Mucosa of descending colon (tissue), 3 donors: ENCODE results near the gene ZSWIM2. TPM values are rescaled to one million over a fixed set of nuclear protein-coding genes. Genes with fewer than 3 reads are reported as not detected.

Source experiments
- ATAC-seq: fragments of 200-7000 bp; cut with Tn5 transposase; one replicate; pipeline ENCODE4 v1.9.1; 2020; ENCODE audit warnings: mild to moderate bottlenecking, moderate library complexity
- DNase-seq, 3 donors: peaks; one replicate each; pipeline ENCODE4 v3.0.0-alpha.2; 2020
- H3K36me3 ChIP-seq: fragments of 200-600 bp; one replicate; pipeline ENCODE4 v1.8.0; 2021; ENCODE audit warnings: low read depth, mild to moderate bottlenecking
- H3K4me1 ChIP-seq: fragments of 200-600 bp; one replicate; pipeline ENCODE4 v1.8.0; 2021; ENCODE audit warnings: low read depth, mild to moderate bottlenecking
- H3K4me3 ChIP-seq: fragments of 200-600 bp; one replicate; pipeline ENCODE4 v1.8.0; 2021; ENCODE audit warnings: mild to moderate bottlenecking
- H3K9me3 ChIP-seq: fragments of 200-600 bp; one replicate; pipeline ENCODE4 v1.8.0; 2021; ENCODE audit warnings: mild to moderate bottlenecking
- intact Hi-C, 2 donors: fragments of 100-400 bp; cut with DNase I in 1 of 2; cut with micrococcal nuclease in 1 of 2; formaldehyde crosslinking; loops; one replicate each; pipeline versions ENCODE4 v1.11.0 to v1.11.1; 2022; cut with DNase I, micrococcal nuclease
- total RNA-seq, 3 donors: library from RNA; stranded (reverse); fragmentation: NEBNext Ultra II Directional in 2 of 3; extraction: Animal tissue kit (Norgen Biotek cat#: 25700) in 2 of 3; gene quantifications; one replicate each; pipeline versions ENCODE4 v1.2.1 to v1.2.4, GENCODE V29; 2021 to 2023
- TF ChIP-seq, protein P1 (sequence below): fragments of 200-600 bp; IDR thresholded peaks from one replicate; pipeline ENCODE4 v1.8.0; 2022; ENCODE audit warnings: antibody characterized with exemption, mild to moderate bottlenecking
- donor health status: DM: no; HTN: no; CAD: no; lungs with moderate emphysema.
- donor health status: DM: no; HTN: no; CAD: no.
- donor health status: DM: no; HTN: yes; CAD: no.

The ZSWIM2 gene
- total RNA-seq, 3 donors from 2014 or later: not detected

DNA sequence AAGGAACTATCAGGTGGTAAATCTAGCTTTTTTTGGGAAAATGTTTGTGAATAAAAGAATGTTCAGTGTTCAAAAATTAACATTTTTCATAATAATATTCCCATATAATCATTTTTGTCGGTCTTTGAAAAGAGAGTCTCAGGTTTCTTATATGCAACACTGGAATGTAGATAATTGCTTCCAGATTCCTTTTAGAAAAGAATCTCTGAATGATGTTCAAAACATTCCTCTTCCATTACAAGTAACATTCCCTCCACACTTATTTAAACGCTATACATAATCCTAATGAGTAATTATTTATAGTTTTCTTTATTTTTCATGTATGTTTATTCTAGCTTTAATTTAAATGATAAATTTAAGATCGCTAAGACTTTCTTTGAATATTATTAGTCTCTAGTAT, 7.0 kb downstream of the ZSWIM2 start:
- Histone ChIP-seq H3K4me1 (no peaks in the 10 kb centered on the region), H3K4me3 (no peak overlapping the region), H3K9me3 (no peaks in the 10 kb centered on the region), H3K36me3 (no peaks in the 10 kb centered on the region)
- intact Hi-C loops: no loop called here
- ATAC-seq (no peak), DNase-seq (no peak)
- TF ChIP-seq, protein P1, sequence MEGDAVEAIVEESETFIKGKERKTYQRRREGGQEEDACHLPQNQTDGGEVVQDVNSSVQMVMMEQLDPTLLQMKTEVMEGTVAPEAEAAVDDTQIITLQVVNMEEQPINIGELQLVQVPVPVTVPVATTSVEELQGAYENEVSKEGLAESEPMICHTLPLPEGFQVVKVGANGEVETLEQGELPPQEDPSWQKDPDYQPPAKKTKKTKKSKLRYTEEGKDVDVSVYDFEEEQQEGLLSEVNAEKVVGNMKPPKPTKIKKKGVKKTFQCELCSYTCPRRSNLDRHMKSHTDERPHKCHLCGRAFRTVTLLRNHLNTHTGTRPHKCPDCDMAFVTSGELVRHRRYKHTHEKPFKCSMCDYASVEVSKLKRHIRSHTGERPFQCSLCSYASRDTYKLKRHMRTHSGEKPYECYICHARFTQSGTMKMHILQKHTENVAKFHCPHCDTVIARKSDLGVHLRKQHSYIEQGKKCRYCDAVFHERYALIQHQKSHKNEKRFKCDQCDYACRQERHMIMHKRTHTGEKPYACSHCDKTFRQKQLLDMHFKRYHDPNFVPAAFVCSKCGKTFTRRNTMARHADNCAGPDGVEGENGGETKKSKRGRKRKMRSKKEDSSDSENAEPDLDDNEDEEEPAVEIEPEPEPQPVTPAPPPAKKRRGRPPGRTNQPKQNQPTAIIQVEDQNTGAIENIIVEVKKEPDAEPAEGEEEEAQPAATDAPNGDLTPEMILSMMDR: no peak

DNA sequence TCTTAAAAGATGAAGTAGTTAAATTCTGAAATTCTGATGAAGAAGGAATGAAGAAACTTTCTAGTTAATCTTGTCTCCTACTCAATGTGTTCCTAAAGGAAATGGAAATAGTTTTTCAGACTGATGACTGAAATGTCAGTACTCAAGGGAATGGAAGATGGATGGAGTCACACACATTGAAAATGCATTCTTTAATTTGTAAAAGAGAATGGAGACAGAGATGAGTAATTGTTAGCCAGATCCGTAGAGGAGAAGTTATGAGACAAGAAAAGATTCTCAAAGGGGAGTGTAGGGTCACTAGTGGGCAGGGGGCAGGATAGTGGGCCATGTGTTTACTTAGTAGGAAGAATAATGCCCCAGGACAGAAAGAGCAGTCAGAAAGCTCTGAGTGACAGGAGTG, 13.3 kb downstream of the ZSWIM2 start:
- Histone ChIP-seq H3K4me1 (no peaks in the 10 kb centered on the region), H3K9me3 (no peaks in the 10 kb centered on the region), H3K4me3 (no peak overlapping the region), H3K36me3 (no peaks in the 10 kb centered on the region)
- intact Hi-C loops: no loop called here
- no peak for DNase-seq
- ATAC-seq: no peak
- TF ChIP-seq, protein P1: no peak

DNA sequence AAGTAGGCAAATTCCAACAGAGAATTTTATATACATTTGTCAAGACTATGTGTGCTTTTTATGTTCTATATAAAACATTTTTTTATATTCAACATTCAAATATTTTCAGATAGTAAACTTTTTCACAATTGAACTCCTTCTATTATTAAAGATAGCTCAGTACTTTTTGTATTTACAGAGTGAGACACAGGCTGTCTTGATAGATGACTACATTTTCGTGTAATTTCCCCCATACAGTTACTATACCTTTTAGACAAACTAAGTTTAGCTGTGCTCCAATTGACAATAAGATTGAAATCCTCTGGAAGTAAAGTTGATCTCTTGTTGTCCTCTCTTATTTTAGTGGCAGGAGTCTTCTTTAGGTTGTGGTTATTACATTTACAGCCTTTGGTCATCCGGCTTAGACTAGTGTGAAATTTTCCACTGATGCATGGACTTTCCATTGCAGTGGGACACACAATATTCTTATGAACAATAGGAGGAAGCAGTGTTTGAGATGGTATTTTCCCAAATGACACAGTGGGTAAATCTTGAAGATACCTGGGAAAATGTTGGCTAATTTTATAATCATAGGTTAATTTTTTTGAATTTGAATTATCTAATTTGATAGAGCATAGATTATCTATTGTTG, 21.0 kb downstream of the ZSWIM2 start:
- Histone ChIP-seq H3K9me3 (no peaks in the 10 kb centered on the region), H3K4me1 (no peaks in the 10 kb centered on the region), H3K4me3 (no peak overlapping the region), H3K36me3 (no peaks in the 10 kb centered on the region)
- ATAC-seq (no peak), DNase-seq (no peak)
- TF ChIP-seq, protein P1: no peak
- intact Hi-C loops: no loop called here

DNA sequence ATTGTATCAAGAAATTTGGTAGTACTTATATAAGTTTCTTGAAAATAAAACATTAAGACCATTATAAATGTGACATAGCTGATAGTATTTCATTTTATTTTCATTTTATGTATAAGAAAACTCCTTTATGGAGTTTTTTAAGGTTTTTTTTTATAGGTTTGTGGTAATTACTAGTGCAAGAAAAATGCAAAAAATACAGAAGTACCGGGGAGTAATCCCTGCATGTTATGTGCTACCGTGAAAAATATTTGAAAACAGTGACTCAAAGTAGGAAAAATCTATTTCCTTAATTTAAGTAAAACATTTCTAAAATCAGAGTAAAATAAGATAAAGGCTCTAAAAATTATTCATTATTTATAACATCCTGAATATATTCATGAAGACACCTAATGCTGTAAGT, 21.6 kb downstream of the ZSWIM2 start:
- H3K9me3 ChIP-seq: no peaks in the 10 kb centered on the region
- intact Hi-C loops: no loop called here
- no peak for DNase-seq
- H3K4me1 ChIP-seq: no peaks in the 10 kb centered on the region
- TF ChIP-seq, protein P1: no peak
- no peak overlapping the region for H3K4me3 ChIP-seq
- no peak for ATAC-seq
- no peaks in the 10 kb centered on the region for H3K36me3 ChIP-seq

DNA sequence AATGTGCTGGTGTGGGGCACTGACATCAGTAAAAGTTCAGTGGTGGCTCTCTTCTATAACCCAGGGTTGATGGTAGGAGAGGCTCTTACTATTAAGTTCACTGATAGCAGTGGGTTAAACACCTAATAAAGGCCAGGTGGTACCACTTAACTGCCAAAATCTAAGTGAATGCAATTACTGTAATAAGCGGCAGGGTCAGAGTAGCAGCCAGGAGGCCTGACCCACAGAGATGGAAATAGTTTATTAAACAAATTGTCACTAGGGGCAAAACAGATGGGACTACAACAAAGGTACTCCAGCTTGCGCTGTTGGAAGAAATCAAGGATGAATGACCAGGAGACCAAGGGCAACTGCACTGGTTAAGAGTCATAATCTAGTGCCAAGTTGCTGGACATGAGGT, 26.6 kb downstream of the ZSWIM2 start:
- intact Hi-C loops: no loop called here
- no peaks in the 10 kb centered on the region for H3K9me3 ChIP-seq

More for the DNA sequence above, 26.6 kb downstream of the ZSWIM2 start:
- no peaks in the 10 kb centered on the region for H3K36me3 ChIP-seq
- ATAC-seq (no peak), DNase-seq (no peak)
- H3K4me1 ChIP-seq: no peaks in the 10 kb centered on the region
- TF ChIP-seq, protein P1: no peak
- no peak overlapping the region for H3K4me3 ChIP-seq
